Measurements from ENCODE around the gene MVB12B. TPM values are rescaled to one million over a fixed set of nuclear protein-coding genes. Genes with fewer than 3 reads are reported as not detected.

The MVB12B gene
- total RNA-seq, 2 experiments from 2014 or later: 14.3 to 15.3 TPM

GRCh38 chr9:126457175-126457547 is 130.5 kb downstream of the MVB12B start:
- ChIA-PET CTCF (no interaction called here), POLR2A (no interaction called here)
- Mint-ChIP-seq H3K27me3 (no peaks in the 10 kb centered on the region), H3K36me3 (ENCODE audit: low read depth) (no peaks in the 10 kb centered on the region), H3K4me1 (ENCODE audit: low read depth) (peaks cover 7% of the 10 kb centered on the region), H3K9me3 (no peaks in the 10 kb centered on the region), H3K4me3 (no peak overlapping the region), H3K27ac (no peak overlapping the region)
- intact Hi-C loops (cut with DNase I, micrococcal nuclease): no loop called here
- ATAC-seq (ENCODE audit: poor library complexity) (no peak), DNase-seq (no peak)
- H3K27ac ChIP-seq (ENCODE audit: low read depth in 1 of 2, low read length in 2 of 2): no peak overlapping the region
- H3K9me3 ChIP-seq (ENCODE audit: control insufficient read depth in 1 of 2, insufficient read depth in 1 of 2, low read length in 2 of 2): no peaks in the 10 kb centered on the region
- peaks cover 10% of the 10 kb centered on the region for H3K4me1 ChIP-seq (ENCODE audit: insufficient read depth, low read length)
- H3K4me3 ChIP-seq (ENCODE audit: low read length): no peak overlapping the region
- no peaks in the 10 kb centered on the region for H3K27me3 ChIP-seq (ENCODE audit: control insufficient read depth in 1 of 2, insufficient read depth in 2 of 2, low read length in 2 of 2)
- no peak for TF ChIP-seq CTCF (IDR thresholded peaks at IDR 0.05)
- H3K36me3 ChIP-seq (ENCODE audit: insufficient read depth, low read length): no peaks in the 10 kb centered on the region

GRCh38 chr9:126457890-126458289 is 131.3 kb downstream of the MVB12B start:
- Histone ChIP-seq H3K4me3 (ENCODE audit: low read length) (no peak overlapping the region), H3K27me3 (ENCODE audit: control insufficient read depth in 1 of 2, insufficient read depth in 2 of 2, low read length in 2 of 2) (no peaks in the 10 kb centered on the region), H3K36me3 (ENCODE audit: insufficient read depth, low read length) (no peaks in the 10 kb centered on the region), H3K9me3 (ENCODE audit: control insufficient read depth in 1 of 2, insufficient read depth in 1 of 2, low read length in 2 of 2) (no peaks in the 10 kb centered on the region), H3K4me1 (ENCODE audit: insufficient read depth, low read length) (peaks cover 4% of the 10 kb centered on the region), H3K27ac (ENCODE audit: low read depth in 1 of 2, low read length in 2 of 2) (no peak overlapping the region)
- ATAC-seq (ENCODE audit: poor library complexity): no peak
- Mint-ChIP-seq H3K27ac (no peak overlapping the region), H3K9me3 (no peaks in the 10 kb centered on the region), H3K4me1 (ENCODE audit: low read depth) (peaks cover 7% of the 10 kb centered on the region), H3K27me3 (no peaks in the 10 kb centered on the region), H3K36me3 (ENCODE audit: low read depth) (no peaks in the 10 kb centered on the region), H3K4me3 (no peak overlapping the region)
- ChIA-PET POLR2A (no interaction called here), CTCF (no interaction called here)
- TF ChIP-seq CTCF (IDR thresholded peaks at IDR 0.05): no peak
- intact Hi-C loops (cut with DNase I, micrococcal nuclease): no loop called here
- no peak for DNase-seq

GRCh38 chr9:126459126-126459525 is 132.5 kb downstream of the MVB12B start:
- Histone ChIP-seq H3K4me3 (ENCODE audit: low read length) (no peak overlapping the region), H3K4me1 (ENCODE audit: insufficient read depth, low read length) (peaks cover 3% of the 10 kb centered on the region), H3K9me3 (ENCODE audit: control insufficient read depth in 1 of 2, insufficient read depth in 1 of 2, low read length in 2 of 2) (no peaks in the 10 kb centered on the region), H3K27me3 (ENCODE audit: control insufficient read depth in 1 of 2, insufficient read depth in 2 of 2, low read length in 2 of 2) (no peaks in the 10 kb centered on the region), H3K27ac (ENCODE audit: low read depth in 1 of 2, low read length in 2 of 2) (no peak overlapping the region), H3K36me3 (ENCODE audit: insufficient read depth, low read length) (no peaks in the 10 kb centered on the region)
- no peak overlapping the region for H3K4me3 Mint-ChIP-seq
- DNase-seq: no peak
- H3K27ac Mint-ChIP-seq: no peak overlapping the region
- no peak for TF ChIP-seq CTCF (IDR thresholded peaks at IDR 0.05)
- no peak for ATAC-seq (ENCODE audit: poor library complexity)
- peaks cover 7% of the 10 kb centered on the region for H3K4me1 Mint-ChIP-seq (ENCODE audit: low read depth)
- ChIA-PET POLR2A (no interaction called here), CTCF (no interaction called here)
- intact Hi-C loops (cut with DNase I, micrococcal nuclease): no loop called here
- no peaks in the 10 kb centered on the region for H3K36me3 Mint-ChIP-seq (ENCODE audit: low read depth)
- H3K27me3 Mint-ChIP-seq: no peaks in the 10 kb centered on the region
- no peaks in the 10 kb centered on the region for H3K9me3 Mint-ChIP-seq

Data from CD4-positive, alpha-beta T cell (primary cell).